HEK293T (cell line): ENCODE results near the gene LCP2.

Experiments used
- CTCF ChIA-PET: fragments of 350-600 bp; formaldehyde crosslinking; extraction: SDS; loops from one replicate; lab custom pipeline; 2021; ENCODE audit warnings: antibody characterized with exemption, inconsistent platforms; lab: Yijun Ruan, JAX
- POLR2A ChIA-PET: fragments of 350-600 bp; formaldehyde crosslinking; extraction: SDS; loops from one replicate; lab custom pipeline; 2020; ENCODE audit warnings: antibody characterized with exemption, inconsistent platforms; lab: Yijun Ruan, JAX
- DNase-seq: peaks from one replicate; pipeline ENCODE4 v3.0.0; 2012; ENCODE audit warnings: mixed read lengths; ENCODE audit errors: extremely low spot score
- ARNT ChIP-seq: fragments of 450-650 bp; IDR thresholded peaks from 2 replicates; pipeline ENCODE4 v1.6.1; 2017; ENCODE audit warnings: mild to moderate bottlenecking
- BHLHE40 ChIP-seq: fragments of 450-650 bp; IDR thresholded peaks from 2 replicates; pipeline ENCODE4 v1.6.1; 2016; ENCODE audit warnings: mild to moderate bottlenecking, moderate library complexity, borderline replicate concordance
- CTBP1 ChIP-seq: fragments of 450-650 bp; IDR thresholded peaks from 2 replicates; pipeline ENCODE4 v1.6.1; 2016; ENCODE audit warnings: borderline replicate concordance
- ELF4 ChIP-seq: fragments of 450-650 bp; IDR thresholded peaks from 2 replicates; pipeline ENCODE4 v1.6.1; 2017; ENCODE audit warnings: antibody characterized with exemption
- FOXA1 ChIP-seq: fragments of 450-650 bp; IDR thresholded peaks from 2 replicates; pipeline ENCODE4 v1.6.1; 2016; ENCODE audit warnings: mild to moderate bottlenecking
- FOXK2 ChIP-seq: fragments of 450-650 bp; IDR thresholded peaks from 2 replicates; pipeline ENCODE4 v1.6.1; 2016; ENCODE audit warnings: mild to moderate bottlenecking
- FOXM1 ChIP-seq: fragments of 450-650 bp; IDR thresholded peaks from 2 replicates; pipeline ENCODE4 v1.6.1; 2017; ENCODE audit warnings: mild to moderate bottlenecking, borderline replicate concordance
- HDGF ChIP-seq: fragments of 450-650 bp; IDR thresholded peaks from 2 replicates; pipeline ENCODE4 v1.6.1; 2017; ENCODE audit warnings: antibody characterized with exemption, borderline replicate concordance
- L3MBTL2 ChIP-seq: fragments of 450-650 bp; conservative IDR thresholded peaks from 2 replicates; pipeline ENCODE4 v1.6.1; 2016; ENCODE audit warnings: mild to moderate bottlenecking
- LEF1 ChIP-seq: fragments of 450-650 bp; IDR thresholded peaks from 2 replicates; pipeline ENCODE4 v1.6.1; 2017; ENCODE audit warnings: mild to moderate bottlenecking, borderline replicate concordance
- NFRKB ChIP-seq: fragments of 450-650 bp; IDR thresholded peaks from 2 replicates; pipeline ENCODE4 v1.6.1; 2016; ENCODE audit warnings: mild to moderate bottlenecking, moderate library complexity
- SP1 ChIP-seq: fragments of 450-650 bp; IDR thresholded peaks from 2 replicates; pipeline ENCODE4 v1.6.1; 2017
- SUZ12 ChIP-seq: fragments of 450-650 bp; IDR thresholded peaks from 2 replicates; pipeline ENCODE4 v1.6.1; 2016; ENCODE audit warnings: mild to moderate bottlenecking
- TARDBP ChIP-seq: fragments of 450-650 bp; IDR thresholded peaks from 2 replicates; pipeline ENCODE4 v1.6.1; 2016
- ZNF384 ChIP-seq: fragments of 450-650 bp; IDR thresholded peaks from 2 replicates; pipeline ENCODE4 v1.6.1; 2016
- TF ChIP-seq, protein P1 (sequence below): fragments of 450-650 bp; IDR thresholded peaks from 2 replicates; pipeline ENCODE4 v1.6.1; 2016

The LCP2 gene

DNA sequence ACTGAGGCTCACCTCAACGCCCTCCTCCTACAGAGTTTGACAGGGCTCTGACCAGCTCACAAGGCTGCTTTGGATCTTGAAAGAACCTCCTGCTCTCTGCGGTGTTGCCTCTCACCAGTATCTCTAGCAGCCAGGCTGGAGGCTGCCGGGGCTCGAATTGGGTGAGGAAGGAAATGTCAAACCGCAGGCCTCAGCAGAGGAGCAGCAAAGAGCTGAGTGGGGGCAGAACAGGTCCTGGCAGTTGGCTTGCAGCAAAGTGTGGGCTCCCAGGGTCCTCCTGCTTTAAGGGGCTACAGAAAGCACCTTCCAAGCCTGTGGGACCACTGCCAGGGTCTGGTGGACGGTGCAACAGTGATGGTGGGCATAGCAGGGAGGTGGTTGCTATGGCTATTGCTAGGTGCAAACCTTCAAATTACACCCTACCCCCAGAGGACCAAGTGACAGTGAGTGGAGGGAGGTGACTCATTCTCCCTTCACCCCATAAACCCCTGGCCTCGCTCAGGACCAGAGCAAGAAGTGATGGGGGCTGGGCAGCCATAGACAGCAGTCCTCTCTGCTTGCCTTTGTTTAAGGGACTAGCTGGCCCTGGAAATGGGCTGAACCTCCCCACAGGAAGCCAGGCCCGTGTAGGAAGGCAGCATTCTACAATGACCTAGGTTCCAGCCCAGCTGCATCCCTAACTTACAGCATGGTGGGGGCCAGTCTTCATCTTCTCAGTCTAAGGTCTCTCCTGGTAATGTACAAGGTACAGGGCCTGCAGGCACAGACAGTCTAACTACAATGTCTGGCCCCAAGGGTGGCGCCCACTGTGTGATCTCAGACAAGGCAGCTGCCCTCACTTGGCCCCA, 18.7 kb downstream of the LCP2 start:
- no peak for DNase-seq
- ChIA-PET CTCF (interaction anchor here (1.5 kb wide), 1 partner anchor 12 kb away, joined by 5 read pairs; no protein-coding TSS in a partner anchor), POLR2A (no interaction called here)
- no peak for TF ChIP-seq FOXK2
- TF ChIP-seq, protein P1, sequence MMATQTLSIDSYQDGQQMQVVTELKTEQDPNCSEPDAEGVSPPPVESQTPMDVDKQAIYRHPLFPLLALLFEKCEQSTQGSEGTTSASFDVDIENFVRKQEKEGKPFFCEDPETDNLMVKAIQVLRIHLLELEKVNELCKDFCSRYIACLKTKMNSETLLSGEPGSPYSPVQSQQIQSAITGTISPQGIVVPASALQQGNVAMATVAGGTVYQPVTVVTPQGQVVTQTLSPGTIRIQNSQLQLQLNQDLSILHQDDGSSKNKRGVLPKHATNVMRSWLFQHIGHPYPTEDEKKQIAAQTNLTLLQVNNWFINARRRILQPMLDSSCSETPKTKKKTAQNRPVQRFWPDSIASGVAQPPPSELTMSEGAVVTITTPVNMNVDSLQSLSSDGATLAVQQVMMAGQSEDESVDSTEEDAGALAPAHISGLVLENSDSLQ, result no peak
- no peak for TF ChIP-seq ZNF384
- no peak for TF ChIP-seq L3MBTL2
- no peak for TF ChIP-seq TARDBP
- no peak for TF ChIP-seq FOXM1
- no peak for TF ChIP-seq HDGF
- TF ChIP-seq LEF1, result no peak

DNA sequence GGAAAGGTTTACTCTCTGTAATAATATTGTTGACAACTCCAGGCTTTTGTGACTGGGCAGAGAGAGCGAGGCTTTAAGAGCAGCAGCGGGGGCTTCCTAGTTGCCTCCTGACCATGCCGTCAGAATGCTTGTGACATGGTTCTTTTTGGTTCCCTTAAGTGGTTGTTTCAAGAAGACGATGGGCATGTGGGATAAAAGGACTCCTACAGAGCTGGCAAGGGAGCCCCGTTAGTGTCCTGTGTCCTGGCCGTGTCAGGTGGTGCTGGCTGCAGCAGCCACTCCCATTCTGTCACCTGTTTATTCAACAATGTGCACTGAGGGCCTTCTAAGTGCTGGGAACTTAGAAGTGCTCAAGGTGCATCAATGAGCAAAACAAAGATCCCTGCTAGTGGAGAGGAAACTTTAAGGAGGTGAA, 19.7 kb downstream of the LCP2 start:
- ChIA-PET POLR2A (no interaction called here), CTCF (interaction anchor here (0.6 kb wide), 1 partner anchor 9 kb away, joined by 3 read pairs; no protein-coding TSS in a partner anchor)
- TF ChIP-seq LEF1, result no peak
- no peak for TF ChIP-seq L3MBTL2
- no peak for TF ChIP-seq FOXK2
- TF ChIP-seq HDGF, result no peak
- no peak for TF ChIP-seq SP1
- TF ChIP-seq, protein P1, result no peak
- no peak for TF ChIP-seq BHLHE40
- TF ChIP-seq TARDBP, result no peak
- TF ChIP-seq NFRKB, result no peak
- TF ChIP-seq CTBP1, result no peak
- no peak for TF ChIP-seq FOXA1
- no peak for TF ChIP-seq SUZ12
- no peak for TF ChIP-seq ELF4
- TF ChIP-seq FOXM1, result no peak
- TF ChIP-seq ZNF384, result no peak
- TF ChIP-seq ARNT, result no peak
- no peak for DNase-seq

- ChIA-PET POLR2A (no interaction called here), CTCF (interaction anchor here (0.7 to 1.2 kb wide), 3 partner anchors 9 to 18 kb away, joined by 3 to 4 read pairs (median 3); no protein-coding TSS in a partner anchor)
- DNase-seq, result no peak
- no peak for TF ChIP-seq FOXA1
- TF ChIP-seq, protein P1, result no peak
Observed at GRCh38 chr5:170276140-170276539, 21.4 kb downstream of the LCP2 start.

DNA sequence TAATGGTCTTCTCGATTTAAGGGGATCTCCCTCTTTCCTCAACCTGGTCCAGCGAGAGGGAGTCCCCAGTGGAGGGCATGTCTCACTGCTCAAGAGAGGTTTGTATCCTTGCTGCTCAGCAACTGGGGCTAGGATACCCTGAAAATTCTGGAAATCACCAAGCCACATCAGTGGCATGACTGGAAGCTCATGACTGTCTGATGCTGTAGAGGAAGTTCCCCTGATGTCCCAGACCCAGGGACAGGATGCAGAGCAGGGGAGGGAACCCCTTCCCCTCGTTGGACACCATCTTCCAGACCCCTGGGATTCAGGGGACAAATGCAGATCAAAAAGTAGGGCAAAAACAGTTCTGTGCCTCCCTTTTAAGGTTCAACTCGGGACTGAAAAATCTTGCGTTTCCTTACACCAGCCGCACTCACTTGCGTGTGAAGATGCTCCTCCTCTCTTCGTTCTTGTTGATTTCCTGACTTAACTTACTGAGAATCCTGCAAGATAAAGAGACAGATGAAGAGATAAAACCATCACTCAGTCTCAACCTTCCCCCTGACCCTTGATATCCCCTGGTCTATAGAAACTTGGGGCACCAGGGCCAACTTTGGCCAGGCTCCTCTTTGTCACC, 22.1 kb downstream of the LCP2 start:
- POLR2A ChIA-PET, result no interaction called here
- CTCF ChIA-PET, result interaction anchor here (0.7 to 0.9 kb wide), 3 partner anchors 9 to 21 kb away, joined by 3 to 4 read pairs (median 3); no protein-coding TSS in a partner anchor
- TF ChIP-seq CTBP1, result no peak
- TF ChIP-seq L3MBTL2, result no peak
- TF ChIP-seq ARNT, result no peak
- TF ChIP-seq NFRKB, result no peak
- no peak for TF ChIP-seq TARDBP
- TF ChIP-seq SUZ12, result no peak
- TF ChIP-seq HDGF, result no peak
- no peak for TF ChIP-seq ZNF384
- TF ChIP-seq ELF4, result no peak
- no peak for TF ChIP-seq LEF1
- TF ChIP-seq SP1, result no peak
- TF ChIP-seq, protein P1, result no peak
- no peak for TF ChIP-seq FOXA1
- DNase-seq, result no peak

DNA sequence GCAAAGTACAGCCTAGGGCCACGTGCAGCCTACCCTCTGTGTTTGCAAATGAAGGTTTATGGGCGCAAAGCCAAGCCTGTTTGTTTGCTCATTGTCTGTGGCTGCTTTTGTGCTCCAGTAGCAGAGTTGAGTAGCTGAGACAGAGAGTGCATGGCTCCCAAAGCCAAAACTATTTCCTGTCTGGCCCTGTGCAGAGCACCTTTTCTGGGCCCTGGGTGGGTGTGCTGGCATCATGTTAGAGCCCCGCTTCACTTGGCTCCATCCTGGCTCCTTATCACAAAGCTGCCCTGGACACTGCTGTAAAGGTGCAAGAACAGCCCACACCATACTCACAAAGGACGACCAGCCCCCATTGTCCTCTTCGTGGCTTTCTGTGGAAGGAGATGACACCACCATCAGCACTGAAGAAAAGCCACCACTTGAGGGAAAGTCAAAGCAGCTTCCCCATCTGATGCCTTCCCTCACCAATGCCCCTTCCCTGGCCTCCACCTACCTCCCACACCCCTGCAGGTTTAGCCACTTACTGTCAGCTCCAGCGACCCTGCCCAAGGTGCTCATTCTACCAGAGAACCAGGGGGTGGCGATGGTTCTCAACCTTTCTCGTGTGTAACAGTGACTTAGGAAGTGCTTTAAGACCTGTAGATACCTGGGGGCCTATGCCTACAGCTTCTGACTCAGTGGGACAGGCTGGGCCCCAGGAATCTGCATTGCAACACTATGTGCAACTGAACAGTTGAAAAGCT, 23.4 kb downstream of the LCP2 start:
- CTCF ChIA-PET, result interaction anchor here (0.7 to 0.8 kb wide), 2 partner anchors 48 to 147 kb away, joined by 4 to 5 read pairs; no protein-coding TSS in a partner anchor
- DNase-seq, result peak; percentile 42
- POLR2A ChIA-PET, result no interaction called here
- TF ChIP-seq TARDBP (no peak), FOXM1 (no peak), LEF1 (no peak), BHLHE40 (no peak), SP1 (no peak), L3MBTL2 (no peak), FOXK2 (no peak), ZNF384 (no peak), ELF4 (no peak), CTBP1 (no peak), SUZ12 (no peak), ARNT (no peak)
- TF ChIP-seq, protein P1, result no peak
